Measurements from ENCODE around the gene ST6GALNAC3.

Gene ST6GALNAC3

GRCh38 chr1:76496871-76497270, 422.3 kb downstream of the ST6GALNAC3 start:
- H3K27me3 ChIP-seq (ENCODE audit: insufficient read depth, low read length, poor library complexity, severe bottlenecking) = no peaks in the 10 kb centered on the region
- no peaks in the 10 kb centered on the region for H3F3A ChIP-seq (ENCODE audit: low read depth)
- no peaks in the 10 kb centered on the region for H3K9me2 ChIP-seq (replicated peaks; ENCODE audit: low read depth, low read length)
- no peak for TF ChIP-seq CTCF (conservative IDR thresholded peaks at IDR 0.05; ENCODE audit: low read length)
- no peak for TF ChIP-seq EZH2phosphoT487 (IDR thresholded peaks at IDR 0.05; ENCODE audit: borderline replicate concordance)
- H3K9me3 ChIP-seq (ENCODE audit: insufficient read depth, low read depth, low read length) = no peaks in the 10 kb centered on the region
- H3K4me3 ChIP-seq (ENCODE audit: low read length, poor library complexity, severe bottlenecking) = no peak overlapping the region
- no peaks in the 10 kb centered on the region for H3K4me1 ChIP-seq (ENCODE audit: insufficient read depth, low read length, poor library complexity, severe bottlenecking)
- H3K4me2 ChIP-seq (ENCODE audit: low read depth, low read length, poor library complexity, severe bottlenecking) = no peak overlapping the region
- no peaks in the 10 kb centered on the region for H3K36me3 ChIP-seq (ENCODE audit: insufficient read depth, low read length)
- H3K79me2 ChIP-seq (ENCODE audit: insufficient read depth, low read length) = no peaks in the 10 kb centered on the region
- no peaks in the 10 kb centered on the region for H4K20me1 ChIP-seq (ENCODE audit: insufficient read depth, low read length, poor library complexity, severe bottlenecking)
- no peak overlapping the region for H2AFZ ChIP-seq (ENCODE audit: low read length)
- H3K9ac ChIP-seq (ENCODE audit: low read depth, low read length, poor library complexity, severe bottlenecking) = no peak overlapping the region

- Histone ChIP-seq H3K9me2 (replicated peaks; ENCODE audit: low read depth, low read length) (no peaks in the 10 kb centered on the region), H3F3A (ENCODE audit: low read depth) (no peaks in the 10 kb centered on the region), H3K9ac (ENCODE audit: low read depth, low read length, poor library complexity, severe bottlenecking) (no peak overlapping the region), H3K27me3 (ENCODE audit: insufficient read depth, low read length, poor library complexity, severe bottlenecking) (no peaks in the 10 kb centered on the region), H3K4me2 (ENCODE audit: low read depth, low read length, poor library complexity, severe bottlenecking) (no peak overlapping the region), H3K4me1 (ENCODE audit: insufficient read depth, low read length, poor library complexity, severe bottlenecking) (no peaks in the 10 kb centered on the region), H3K36me3 (ENCODE audit: insufficient read depth, low read length) (no peaks in the 10 kb centered on the region), H3K79me2 (ENCODE audit: insufficient read depth, low read length) (no peaks in the 10 kb centered on the region), H4K20me1 (ENCODE audit: insufficient read depth, low read length, poor library complexity, severe bottlenecking) (no peaks in the 10 kb centered on the region), H3K4me3 (ENCODE audit: low read length, poor library complexity, severe bottlenecking) (no peak overlapping the region), H3K9me3 (ENCODE audit: insufficient read depth, low read depth, low read length) (no peaks in the 10 kb centered on the region), H2AFZ (ENCODE audit: low read length) (no peak overlapping the region)
- TF ChIP-seq EZH2phosphoT487 (IDR thresholded peaks at IDR 0.05; ENCODE audit: borderline replicate concordance) (no peak), CTCF (conservative IDR thresholded peaks at IDR 0.05; ENCODE audit: low read length) (no peak)
These were observed 425.6 kb downstream of the ST6GALNAC3 start for GRCh38 chr1:76500116-76500515.

GRCh38 chr1:76501136-76501535, 426.6 kb downstream of the ST6GALNAC3 start:
- TF ChIP-seq EZH2phosphoT487 (IDR thresholded peaks at IDR 0.05; ENCODE audit: borderline replicate concordance) (no peak), CTCF (conservative IDR thresholded peaks at IDR 0.05; ENCODE audit: low read length) (no peak)
- Histone ChIP-seq H3F3A (ENCODE audit: low read depth) (no peaks in the 10 kb centered on the region), H3K27me3 (ENCODE audit: insufficient read depth, low read length, poor library complexity, severe bottlenecking) (no peaks in the 10 kb centered on the region), H4K20me1 (ENCODE audit: insufficient read depth, low read length, poor library complexity, severe bottlenecking) (no peaks in the 10 kb centered on the region), H3K9ac (ENCODE audit: low read depth, low read length, poor library complexity, severe bottlenecking) (no peak overlapping the region), H3K9me2 (replicated peaks; ENCODE audit: low read depth, low read length) (no peaks in the 10 kb centered on the region), H3K4me1 (ENCODE audit: insufficient read depth, low read length, poor library complexity, severe bottlenecking) (no peaks in the 10 kb centered on the region), H3K9me3 (ENCODE audit: insufficient read depth, low read depth, low read length) (no peaks in the 10 kb centered on the region), H3K4me2 (ENCODE audit: low read depth, low read length, poor library complexity, severe bottlenecking) (no peak overlapping the region), H3K79me2 (ENCODE audit: insufficient read depth, low read length) (no peaks in the 10 kb centered on the region), H2AFZ (ENCODE audit: low read length) (no peak overlapping the region), H3K36me3 (ENCODE audit: insufficient read depth, low read length) (no peaks in the 10 kb centered on the region), H3K4me3 (ENCODE audit: low read length, poor library complexity, severe bottlenecking) (no peak overlapping the region)

Measured in Loucy (cell line).